NK-92 (cell line): ENCODE data around the gene PTGER1.

Experiments used
- DNase-seq: peaks from one replicate; lab custom pipeline; 2025; ENCODE audit not compliant: unreplicated experiment; lab: John Stamatoyannopoulos, UW

PTGER1 gene

GRCh38 chr19:14502334-14503092 is 27.4 kb upstream of the PTGER1 start:
- no peak for DNase-seq

GRCh38 chr19:14497228-14497921 is 22.2 kb upstream of the PTGER1 start:
- DNase-seq: no peak

GRCh38 chr19:14496834-14497227 is 21.7 kb upstream of the PTGER1 start:
- DNase-seq: no peak

- no peak for DNase-seq
Observed at GRCh38 chr19:14496029-14496833, 21.1 kb upstream of the PTGER1 start, which contains the start of gene GIPC1. Gene GIPC1, minus strand, starts transcription at chr19:14496127. Its CDS starts 13,151 bp downstream, at chr19:14482976.

- no peak for DNase-seq
Observed at GRCh38 chr19:14495672-14496028, 20.5 kb upstream of the PTGER1 start.

GRCh38 chr19:14494910-14495671 is 19.9 kb upstream of the PTGER1 start:
- DNase-seq: no peak

GRCh38 chr19:14494411-14494810 is 19.3 kb upstream of the PTGER1 start:
- DNase-seq: no peak

GRCh38 chr19:14492756-14493337 is 17.7 kb upstream of the PTGER1 start:
- no peak for DNase-seq

- no peak for DNase-seq
Observed at GRCh38 chr19:14487370-14488125, 12.4 kb upstream of the PTGER1 start.

- DNase-seq: no peak
Observed at GRCh38 chr19:14482172-14482941, 7.2 kb upstream of the PTGER1 start.

- DNase-seq: no peak
Observed at GRCh38 chr19:14480700-14481079, 5.5 kb upstream of the PTGER1 start.

- no peak for DNase-seq
Observed at GRCh38 chr19:14479975-14480699, 5.0 kb upstream of the PTGER1 start.

- DNase-seq: no peak
Observed at GRCh38 chr19:14479309-14479974, 4.3 kb upstream of the PTGER1 start.

GRCh38 chr19:14478113-14478545 is 3.0 kb upstream of the PTGER1 start:
- DNase-seq: no peak

GRCh38 chr19:14477418-14478112 is 2.4 kb upstream of the PTGER1 start:
- no peak for DNase-seq

GRCh38 chr19:14476673-14477401 is 1.7 kb upstream of the PTGER1 start:
- DNase-seq: no peak

GRCh38 chr19:14476327-14476672 is 1.1 kb upstream of the PTGER1 start:
- DNase-seq: no peak
